GM12878 (cell line): Measurements from ENCODE around the gene DHRS12. TPM values are rescaled to one million over a fixed set of nuclear protein-coding genes. Genes with fewer than 3 reads are reported as not detected.

Source experiments
- ATAC-seq: fragments of 200-7000 bp; cut with Tn5 transposase; 3 replicates; pipeline ENCODE4 v1.9.1; 2020; ENCODE audit warnings: mild to moderate bottlenecking, moderate library complexity
- BruUV-seq: library from RNA; stranded (reverse); fragments of 400-500 nt; replicated peaks from 2 replicates; lab custom pipeline; 2021; lab: Mats Ljungman, UMichigan
- CTCF ChIA-PET: fragments of 300-600 bp; sonication (Branson Sonifier 250); formaldehyde crosslinking; extraction: SDS; loops from one replicate; lab custom pipeline; 2021; ENCODE audit warnings: inconsistent platforms; lab: Yijun Ruan, JAX
- POLR2A ChIA-PET: fragments of 350-600 bp; formaldehyde crosslinking; extraction: SDS; loops from one replicate; lab custom pipeline; 2021; ENCODE audit warnings: inconsistent platforms; lab: Charles Lee
- RAD21 ChIA-PET: fragments of 300-600 bp; sonication (Branson Sonifier 250); formaldehyde crosslinking; loops from one replicate; lab custom pipeline; 2023; ENCODE audit warnings: antibody characterized with exemption; ENCODE audit not compliant: unreplicated experiment; lab: Charles Lee
- SMC1A ChIA-PET: fragments of 300-600 bp; sonication (Branson Sonifier 250); formaldehyde crosslinking; loops from one replicate; lab custom pipeline; 2023; ENCODE audit not compliant: unreplicated experiment, uncharacterized antibody; lab: Charles Lee
- DNase-seq: peaks from one replicate; pipeline ENCODE4 v3.0.0-alpha.2; 2011; ENCODE audit warnings: low read depth, low spot score
- FAIRE-seq: peaks from 3 replicates; lab custom pipeline; 2011; peaks lifted over from hg19 to GRCh38; lab: Jason Lieb, UNC
- H2AFZ ChIP-seq: 2 replicates; pipeline ENCODE4 v1.6.0; 2011; ENCODE audit warnings: low read depth, low read length, control low read depth; ENCODE audit not compliant: control insufficient read depth
- H3K27ac ChIP-seq: 2 replicates; pipeline ENCODE4 v1.5.1; 2011; ENCODE audit warnings: control low read depth; ENCODE audit not compliant: control insufficient read depth, insufficient read depth
- H3K27me3 ChIP-seq, 2 experiments: replicated peaks in 1 of 2; 2 replicates each; pipeline versions ENCODE4 v1.6.0 to v1.6.1; 2011; ENCODE audit warnings: low read length in 1 of 2; ENCODE audit not compliant: control insufficient read depth in 2 of 2, insufficient read depth in 2 of 2
- H3K36me3 ChIP-seq, 2 experiments: 2 replicates each; pipeline ENCODE4 v1.5.1; 2011; ENCODE audit warnings: low read length in 1 of 2; ENCODE audit not compliant: control insufficient read depth in 2 of 2, insufficient read depth in 2 of 2
- H3K4me1 ChIP-seq: 2 replicates; pipeline ENCODE4 v1.6.1; 2011; ENCODE audit warnings: mild to moderate bottlenecking, low read length, moderate library complexity, mixed read lengths; ENCODE audit not compliant: control insufficient read depth, insufficient read depth
- H3K4me2 ChIP-seq: 2 replicates; pipeline ENCODE4 v1.6.0; 2011; ENCODE audit warnings: control low read depth; ENCODE audit not compliant: control insufficient read depth, insufficient read depth
- H3K4me3 ChIP-seq: fragments of 200-600 bp; sonication (generic); 2 replicates; pipeline ENCODE4 v1.5.1; 2016
- H3K79me2 ChIP-seq: 2 replicates; pipeline ENCODE4 v1.6.0; 2011; ENCODE audit warnings: low read length; ENCODE audit not compliant: control insufficient read depth, insufficient read depth
- H3K9ac ChIP-seq: 2 replicates; pipeline ENCODE4 v1.8.0; 2011; ENCODE audit warnings: low read length, control low read depth, mixed read lengths; ENCODE audit not compliant: control insufficient read depth, insufficient read depth
- H3K9me3 ChIP-seq: replicated peaks from 3 replicates; pipeline ENCODE4 v1.5.1; 2011; ENCODE audit warnings: mild to moderate bottlenecking, low read length; ENCODE audit not compliant: control insufficient read depth, insufficient read depth
- H4K20me1 ChIP-seq: 2 replicates; pipeline ENCODE4 v1.6.0; 2011; ENCODE audit not compliant: control insufficient read depth, insufficient read depth
- ATF7 ChIP-seq: fragments of 450-650 bp; IDR thresholded peaks from 2 replicates; pipeline ENCODE4 v1.6.1; 2016; ENCODE audit warnings: low read depth, mild to moderate bottlenecking
- BRCA1 ChIP-seq: IDR thresholded peaks from 2 replicates; pipeline ENCODE4 v1.6.1; 2011; ENCODE audit warnings: low read depth, low read length, improper control_type of control experiment
- CHD2 ChIP-seq: IDR thresholded peaks from 2 replicates; pipeline ENCODE4 v1.6.1; 2011; ENCODE audit warnings: low read depth, low read length, improper control_type of control experiment, borderline replicate concordance
- EP300 ChIP-seq, 2 experiments: fragments of 150-350 bp in 1 of 2; IDR thresholded peaks; 2 replicates each; pipeline ENCODE4 v1.6.1; 2011 to 2012; ENCODE audit warnings: low read depth in 2 of 2, low read length in 2 of 2, borderline replicate concordance in 1 of 2, improper control_type of control experiment in 1 of 2, inconsistent platforms in 1 of 2; ENCODE audit not compliant: control insufficient read depth in 1 of 2
- MEF2B ChIP-seq: fragments of 450-650 bp; IDR thresholded peaks from 2 replicates; pipeline ENCODE4 v1.6.1; 2018; ENCODE audit warnings: mild to moderate bottlenecking, moderate library complexity; ENCODE audit not compliant: partially characterized antibody, poor library complexity, severe bottlenecking
- NBN ChIP-seq: fragments of 450-650 bp; IDR thresholded peaks from 2 replicates; pipeline ENCODE4 v1.6.1; 2016
- NR2F1 ChIP-seq: fragments of 450-650 bp; conservative IDR thresholded peaks from 2 replicates; pipeline ENCODE4 v1.6.1; 2017; ENCODE audit warnings: mild to moderate bottlenecking
- RUNX3 ChIP-seq: IDR thresholded peaks from 2 replicates; pipeline ENCODE4 v1.6.1; 2012; ENCODE audit warnings: low read length, inconsistent platforms
- SIN3A ChIP-seq: IDR thresholded peaks from 2 replicates; pipeline ENCODE4 v1.6.1; 2012; ENCODE audit warnings: low read depth, low read length, improper control_type of control experiment
- SREBF2 ChIP-seq: IDR thresholded peaks from 2 replicates; pipeline ENCODE4 v1.6.1; 2012; ENCODE audit warnings: mild to moderate bottlenecking, low read length
- SUZ12 ChIP-seq: fragments of 200-600 bp; sonication (generic); IDR thresholded peaks from one replicate; pipeline ENCODE4 v1.6.1; 2018; ENCODE audit warnings: antibody characterized with exemption, mild to moderate bottlenecking; ENCODE audit not compliant: unreplicated experiment
- ZBED1 ChIP-seq: IDR thresholded peaks from 2 replicates; pipeline ENCODE4 v1.6.1; 2016; ENCODE audit warnings: borderline replicate concordance
- ZNF622 ChIP-seq: fragments of 450-650 bp; IDR thresholded peaks from 2 replicates; pipeline ENCODE4 v1.6.1; 2017; ENCODE audit warnings: mild to moderate bottlenecking, inconsistent platforms
- ZSCAN29 ChIP-seq: fragments of 450-650 bp; IDR thresholded peaks from 2 replicates; pipeline ENCODE4 v1.6.1; 2017; ENCODE audit warnings: mild to moderate bottlenecking, moderate library complexity
- WGBS: methylation state at CpG from one replicate; pipeline ENCODE4 v1.1.6; 2016; ENCODE audit warnings: low lambda C conversion rate; ENCODE audit not compliant: insufficient replicate concordance, insufficient coverage; ENCODE audit errors: missing lambda C conversion rate; 5-methylcytosine and 5-hydroxymethylcytosine counted together
- in situ Hi-C: fragments of 300-500 bp; cut with MboI; formaldehyde crosslinking; loops from 9 replicates; pipeline ENCODE4 v1.14.3; 2018; ENCODE audit warnings: mixed read lengths
- intact Hi-C: fragments of 100-400 bp; cut with micrococcal nuclease; formaldehyde crosslinking; loops from one replicate; pipeline ENCODE4 v1.14.2; 2022; ENCODE audit not compliant: unreplicated experiment
- polyA plus RNA-seq, 11 experiments: library from polyadenylated mRNA; depleted of rRNA in 4 of 11; unstranded in 6 of 11; stranded (reverse) in 5 of 11; fragments of >200 nt; fragmentation: Nextera tagmentation in 4 of 11; fragmentation: Illumina TruSeq in 1 of 11; extraction: Ambion mirVana in 4 of 11; extraction: Trizol in 1 of 11; gene quantifications; 1 replicate in 1 of 11; 2 replicates in 10 of 11; pipeline versions ENCODE4 v1.2.1 to v1.2.3, GENCODE V29; 2011 to 2016; ENCODE audit warnings: inconsistent platforms in 2 of 11, missing spikeins in 2 of 11, low read depth in 1 of 11
- total RNA-seq, 4 experiments: library from RNA; depleted of rRNA in 3 of 4; stranded (reverse); fragments of >200 nt in 3 of 4; fragmentation: Illumina TruSeq in 1 of 4; extraction: Trizol in 1 of 4; gene quantifications; 2 replicates each; pipeline versions ENCODE4 v1.2.1 to v1.2.3, GENCODE V29; 2013 to 2021
- TF ChIP-seq, protein P1 (sequence below): IDR thresholded peaks from 2 replicates; pipeline ENCODE4 v1.6.1; 2012; ENCODE audit warnings: mild to moderate bottlenecking, low read depth, low read length
- TF ChIP-seq, protein P2 (sequence below): fragments of 450-650 bp; IDR thresholded peaks from 2 replicates; pipeline ENCODE4 v1.6.1; 2016; ENCODE audit warnings: mild to moderate bottlenecking

Gene DHRS12
- total and polyA plus RNA-seq, 10 of the 15 experiments (the other 5 are each of a cell fraction or from before 2014, with no cell fraction given), result 2.9 to 11.3 (median 8.2) TPM

DNA sequence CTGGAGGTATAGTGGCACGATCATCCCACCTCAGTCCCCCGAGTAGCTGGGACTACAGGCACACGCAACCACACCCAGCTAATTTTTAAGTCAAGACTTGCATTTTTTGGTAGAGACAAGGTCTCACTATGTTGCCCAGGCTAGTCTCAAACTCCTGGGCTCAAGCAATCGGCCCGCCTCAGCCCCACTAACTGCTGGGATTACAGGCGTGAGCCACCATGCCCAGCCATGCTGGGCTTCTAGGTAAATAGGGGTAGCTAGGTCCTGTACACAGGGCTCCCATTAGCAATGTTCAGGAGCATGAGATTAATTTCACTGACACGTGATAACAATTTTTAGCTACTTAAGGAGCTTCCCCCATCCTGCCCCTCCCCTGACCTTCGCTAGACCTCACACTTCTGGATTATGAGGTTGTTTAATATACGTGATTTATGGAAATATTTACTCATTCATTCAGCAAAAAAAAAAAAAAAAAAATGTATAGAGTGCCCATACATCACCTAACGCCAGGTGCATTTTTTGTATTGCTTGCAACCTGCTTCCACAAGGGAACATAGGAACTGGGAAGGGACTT, 21.8 kb upstream of the DHRS12 start (continued):
- TF ChIP-seq, protein P1, sequence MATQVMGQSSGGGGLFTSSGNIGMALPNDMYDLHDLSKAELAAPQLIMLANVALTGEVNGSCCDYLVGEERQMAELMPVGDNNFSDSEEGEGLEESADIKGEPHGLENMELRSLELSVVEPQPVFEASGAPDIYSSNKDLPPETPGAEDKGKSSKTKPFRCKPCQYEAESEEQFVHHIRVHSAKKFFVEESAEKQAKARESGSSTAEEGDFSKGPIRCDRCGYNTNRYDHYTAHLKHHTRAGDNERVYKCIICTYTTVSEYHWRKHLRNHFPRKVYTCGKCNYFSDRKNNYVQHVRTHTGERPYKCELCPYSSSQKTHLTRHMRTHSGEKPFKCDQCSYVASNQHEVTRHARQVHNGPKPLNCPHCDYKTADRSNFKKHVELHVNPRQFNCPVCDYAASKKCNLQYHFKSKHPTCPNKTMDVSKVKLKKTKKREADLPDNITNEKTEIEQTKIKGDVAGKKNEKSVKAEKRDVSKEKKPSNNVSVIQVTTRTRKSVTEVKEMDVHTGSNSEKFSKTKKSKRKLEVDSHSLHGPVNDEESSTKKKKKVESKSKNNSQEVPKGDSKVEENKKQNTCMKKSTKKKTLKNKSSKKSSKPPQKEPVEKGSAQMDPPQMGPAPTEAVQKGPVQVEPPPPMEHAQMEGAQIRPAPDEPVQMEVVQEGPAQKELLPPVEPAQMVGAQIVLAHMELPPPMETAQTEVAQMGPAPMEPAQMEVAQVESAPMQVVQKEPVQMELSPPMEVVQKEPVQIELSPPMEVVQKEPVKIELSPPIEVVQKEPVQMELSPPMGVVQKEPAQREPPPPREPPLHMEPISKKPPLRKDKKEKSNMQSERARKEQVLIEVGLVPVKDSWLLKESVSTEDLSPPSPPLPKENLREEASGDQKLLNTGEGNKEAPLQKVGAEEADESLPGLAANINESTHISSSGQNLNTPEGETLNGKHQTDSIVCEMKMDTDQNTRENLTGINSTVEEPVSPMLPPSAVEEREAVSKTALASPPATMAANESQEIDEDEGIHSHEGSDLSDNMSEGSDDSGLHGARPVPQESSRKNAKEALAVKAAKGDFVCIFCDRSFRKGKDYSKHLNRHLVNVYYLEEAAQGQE, result no peak
- TF ChIP-seq SREBF2, result no peak
- TF ChIP-seq, protein P2, sequence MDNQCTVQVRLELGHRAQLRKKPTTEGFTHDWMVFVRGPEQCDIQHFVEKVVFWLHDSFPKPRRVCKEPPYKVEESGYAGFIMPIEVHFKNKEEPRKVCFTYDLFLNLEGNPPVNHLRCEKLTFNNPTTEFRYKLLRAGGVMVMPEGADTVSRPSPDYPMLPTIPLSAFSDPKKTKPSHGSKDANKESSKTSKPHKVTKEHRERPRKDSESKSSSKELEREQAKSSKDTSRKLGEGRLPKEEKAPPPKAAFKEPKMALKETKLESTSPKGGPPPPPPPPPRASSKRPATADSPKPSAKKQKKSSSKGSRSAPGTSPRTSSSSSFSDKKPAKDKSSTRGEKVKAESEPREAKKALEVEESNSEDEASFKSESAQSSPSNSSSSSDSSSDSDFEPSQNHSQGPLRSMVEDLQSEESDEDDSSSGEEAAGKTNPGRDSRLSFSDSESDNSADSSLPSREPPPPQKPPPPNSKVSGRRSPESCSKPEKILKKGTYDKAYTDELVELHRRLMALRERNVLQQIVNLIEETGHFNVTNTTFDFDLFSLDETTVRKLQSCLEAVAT, result 0 out of 2 replicates have a peak, but pooled peaks have one; percentile 6
- TF ChIP-seq BRCA1, result no peak

DNA sequence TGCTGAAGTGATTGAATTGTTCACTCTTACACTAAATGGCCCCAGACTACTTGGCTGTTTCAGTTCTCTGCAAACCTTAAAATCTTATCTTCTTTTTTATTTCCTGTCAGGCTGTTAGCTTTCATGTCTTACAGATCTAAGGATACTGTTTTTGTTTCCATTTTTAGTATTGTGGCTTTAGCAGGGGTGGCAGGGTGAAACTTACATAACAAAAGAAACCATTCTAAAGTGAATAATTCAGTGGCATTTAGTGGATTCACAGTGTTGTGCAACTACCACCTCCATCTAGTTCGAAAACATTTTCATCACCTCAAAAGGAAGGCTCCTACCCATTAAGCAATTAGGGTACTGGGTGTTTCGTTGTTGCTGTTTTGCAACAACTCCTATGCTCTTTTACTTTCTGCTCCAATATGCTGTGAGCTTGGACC, 21.2 kb upstream of the DHRS12 start:
- peak; percentile 53 for ATAC-seq
- CTCF ChIA-PET, result interaction anchor here (0.9 to 5.9 kb wide), 5 partner anchors 10 to 23 kb away, joined by 3 to 103 read pairs (median 3); no protein-coding TSS in a partner anchor
- Histone ChIP-seq H4K20me1 (no peaks in the 10 kb centered on the region), H3K79me2 (no peaks in the 10 kb centered on the region), H3K27ac (0 out of 2 replicates have a peak overlapping the region, but pooled peaks have one; percentile 30)
- TF ChIP-seq, protein P2, result 0 out of 2 replicates have a peak, but pooled peaks have one; percentile 12
- TF ChIP-seq ZSCAN29, result peak; percentile 41; the same call in 1 of the 2 replicates
- TF ChIP-seq SUZ12, result no peak
- peak; percentile 21; the same call in 1 of the 2 replicates for TF ChIP-seq ATF7
- TF ChIP-seq ZBED1, result no peak
- peak; percentile 26; the same call in 1 of the 2 replicates for TF ChIP-seq RUNX3
- no peak for TF ChIP-seq ZNF622
- TF ChIP-seq MEF2B, result peak; percentile 81
- 0 out of 2 replicates have a peak, but pooled peaks have one; percentile 45 for TF ChIP-seq NBN
- no peak for TF ChIP-seq SIN3A
- 0 out of 2 replicates have a peak, but pooled peaks have one; percentile 26 for TF ChIP-seq NR2F1
- TF ChIP-seq CHD2, result 0 out of 2 replicates have a peak, but pooled peaks have one; percentile 23
- peak; percentile 16 to 62; a peak in 1 of 4 replicates for TF ChIP-seq EP300 (IDR thresholded peaks at IDR 0.05; ENCODE audit: borderline replicate concordance in 1 of 2, control insufficient read depth in 1 of 2, low read depth in 2 of 2, low read length in 2 of 2)
- TF ChIP-seq, all 136 proteins: peak for 9
- FAIRE-seq, result no peak
- no peaks in the 10 kb centered on the region for H3K27me3 ChIP-seq
- H3K9ac ChIP-seq, result no peak overlapping the region
- ChIA-PET POLR2A (interaction anchor here (0.6 to 1.0 kb wide), 5 partner anchors 9 to 544 kb away, joined by 3 to 4 read pairs (median 3); no protein-coding TSS in a partner anchor), SMC1A (interaction anchor here (1.4 to 2.2 kb wide), 3 partner anchors 10 to 27 kb away, joined by 7 to 16 read pairs (median 8); no protein-coding TSS in a partner anchor), RAD21 (interaction anchor here (1.2 to 3.4 kb wide), 2 partner anchors 10 to 390 kb away, joined by 4 to 19 read pairs; no protein-coding TSS in a partner anchor)
- H3K4me3 ChIP-seq, result no peak overlapping the region
- H2AFZ ChIP-seq, result peak overlapping the region; percentile 46
- peak overlapping the region; percentile 36 for H3K4me2 ChIP-seq
- no peaks in the 10 kb centered on the region for H3K36me3 ChIP-seq
- no TSS peak for BruUV-seq
- intact Hi-C loops, result no loop called here
- no peaks in the 10 kb centered on the region for H3K9me3 ChIP-seq
- H3K4me1 ChIP-seq, result peaks cover 18% of the 10 kb centered on the region
- 66% methylated on average over 2 of the region's 2 CpGs for WGBS
- no peak for DNase-seq
- in situ Hi-C loops, result no loop called here
